HepG2 (cell line): Measurements from ENCODE around the gene U2AF2. TPM values are rescaled to one million over a fixed set of nuclear protein-coding genes. Genes with fewer than 3 reads are reported as not detected.

Experiments
- ATAC-seq: fragments of 200-7000 bp; cut with Tn5 transposase; 3 replicates; pipeline ENCODE4 v1.9.1; 2020; ENCODE audit warnings: mild to moderate bottlenecking, moderate library complexity
- BruUV-seq: library from RNA; stranded (reverse); fragments of 400-500 nt; replicated peaks from 2 replicates; lab custom pipeline; 2021; lab: Mats Ljungman, UMichigan
- CTCF ChIA-PET: fragments of 300-600 bp; formaldehyde crosslinking; extraction: SDS; loops from one replicate; lab custom pipeline; 2021; ENCODE audit warnings: low total read pairs, inconsistent platforms, low intra/inter-chr PET ratio; lab: Yijun Ruan, JAX
- POLR2A ChIA-PET: fragments of 350-600 bp; sonication (Branson Sonifier 250); formaldehyde crosslinking; loops from one replicate; lab custom pipeline; 2020; ENCODE audit warnings: antibody characterized with exemption, inconsistent platforms; lab: Yijun Ruan, JAX
- DNase-seq: peaks from one replicate; pipeline ENCODE4 v3.0.0-alpha.2; 2015; ENCODE audit warnings: low spot score
- FAIRE-seq: peaks from 3 replicates; lab custom pipeline; 2011; peaks lifted over from hg19 to GRCh38; lab: Jason Lieb, UNC
- H2AFZ ChIP-seq: one replicate; pipeline ENCODE4 v1.6.1; 2011; ENCODE audit warnings: low read length, inconsistent platforms
- H3K27ac ChIP-seq: fragments of 300-600 bp; 3 replicates; pipeline ENCODE4 v1.8.0; 2011; ENCODE audit warnings: mixed run types, mild to moderate bottlenecking, mixed read lengths, low read length, inconsistent platforms; ENCODE audit not compliant: insufficient read depth; ENCODE audit errors: extremely low read length
- H3K27me3 ChIP-seq, 2 experiments: fragments of 200-600 bp in 1 of 2; 2 replicates in 1 of 2; 3 replicates in 1 of 2; pipeline versions ENCODE4 v1.6.0 to v1.8.0; 2011; ENCODE audit warnings: low read length in 2 of 2, mild to moderate bottlenecking in 2 of 2, moderate library complexity in 2 of 2, inconsistent platforms in 1 of 2; ENCODE audit not compliant: insufficient read depth in 2 of 2, control insufficient read depth in 1 of 2
- H3K36me3 ChIP-seq, 2 experiments: fragments of 200-600 bp in 1 of 2; replicated peaks in 1 of 2; 2 replicates in 1 of 2; 3 replicates in 1 of 2; pipeline versions ENCODE4 v1.5.1 to v1.8.0; 2011; ENCODE audit warnings: low read length in 2 of 2, inconsistent platforms in 1 of 2; ENCODE audit not compliant: insufficient read depth in 2 of 2, control insufficient read depth in 1 of 2
- H3K4me1 ChIP-seq: 2 replicates; pipeline ENCODE4 v1.5.1; 2012; ENCODE audit warnings: low read length, inconsistent platforms; ENCODE audit not compliant: insufficient read depth
- H3K4me2 ChIP-seq: 2 replicates; pipeline ENCODE4 v1.6.0; 2011; ENCODE audit warnings: low read depth, low read length, inconsistent platforms
- H3K4me3 ChIP-seq, 3 experiments: fragments of 200-600 bp in 1 of 3; sonication (generic), shearing (Covaris generic) in 1 of 3; replicated peaks in 1 of 3; 2 replicates each; pipeline ENCODE4 v1.5.1; 2011 to 2016; ENCODE audit warnings: low read length in 3 of 3, inconsistent platforms in 2 of 3, low read depth in 2 of 3, mild to moderate bottlenecking in 2 of 3, control low read depth in 1 of 3, mixed read lengths in 1 of 3; ENCODE audit not compliant: insufficient read depth in 1 of 3
- H3K79me2 ChIP-seq: one replicate; pipeline ENCODE4 v1.6.1; 2011; ENCODE audit warnings: low read length, inconsistent platforms; ENCODE audit not compliant: insufficient read depth
- H3K9ac ChIP-seq: 2 replicates; pipeline ENCODE4 v1.6.0; 2011; ENCODE audit warnings: mild to moderate bottlenecking, low read depth, low read length, inconsistent platforms; ENCODE audit not compliant: insufficient read depth
- H3K9me3 ChIP-seq: 2 replicates; pipeline ENCODE4 v1.5.1; 2012; ENCODE audit warnings: mild to moderate bottlenecking, low read length
- H4K20me1 ChIP-seq: 2 replicates; pipeline ENCODE4 v1.6.0; 2011; ENCODE audit warnings: inconsistent platforms, mild to moderate bottlenecking, low read length, moderate library complexity; ENCODE audit not compliant: insufficient read depth
- BRD4 ChIP-seq: sonication (generic); formaldehyde crosslinking; IDR thresholded peaks from 2 replicates; pipeline ENCODE4 v1.4.0; 2020; ENCODE audit warnings: missing genetic modification reagents
- HBP1 ChIP-seq: IDR thresholded peaks from 2 replicates; pipeline ENCODE4 v1.6.1; 2016; ENCODE audit warnings: low read depth, control low read depth
- ISL2 ChIP-seq: sonication (generic); formaldehyde crosslinking; IDR thresholded peaks from 2 replicates; pipeline ENCODE4 v1.5.0; 2020; ENCODE audit warnings: missing genetic modification reagents
- KLF13 ChIP-seq: sonication (generic); formaldehyde crosslinking; IDR thresholded peaks from 2 replicates; pipeline ENCODE4 v1.4.0; 2020; ENCODE audit warnings: mild to moderate bottlenecking, missing genetic modification reagents
- MBD4 ChIP-seq: IDR thresholded peaks from 2 replicates; pipeline ENCODE4 v1.6.1; 2012; ENCODE audit warnings: low read length, inconsistent platforms, borderline replicate concordance
- MXD4 ChIP-seq: IDR thresholded peaks from 2 replicates; pipeline ENCODE4 v1.6.1; 2016; ENCODE audit warnings: mild to moderate bottlenecking, missing biosample characterization, missing genetic modification reagents
- NFYC ChIP-seq: IDR thresholded peaks from 2 replicates; pipeline ENCODE4 v1.6.1; 2016; ENCODE audit warnings: missing genetic modification reagents, missing compliant biosample characterization
- SMARCC2 ChIP-seq: fragments of 450-650 bp; IDR thresholded peaks from 2 replicates; pipeline ENCODE4 v1.6.1; 2017; ENCODE audit warnings: antibody characterized with exemption, mild to moderate bottlenecking
- SRSF1 ChIP-seq: fragments of 200-400 bp; formaldehyde crosslinking; optimal IDR thresholded peaks from 2 replicates; pipeline ENCODE3; 2017; ENCODE audit warnings: mild to moderate bottlenecking, low read depth, low read length, moderate library complexity
- ZNF280D ChIP-seq: sonication (generic); formaldehyde crosslinking; IDR thresholded peaks from 2 replicates; pipeline ENCODE4 v1.5.1; 2020; ENCODE audit warnings: mild to moderate bottlenecking, missing genetic modification reagents
- ZNF34 ChIP-seq: sonication (generic); formaldehyde crosslinking; IDR thresholded peaks from 2 replicates; pipeline ENCODE4 v1.4.0; 2020; ENCODE audit warnings: mild to moderate bottlenecking, missing genetic modification reagents, borderline replicate concordance
- ZNF776 ChIP-seq: sonication (generic); formaldehyde crosslinking; IDR thresholded peaks from 2 replicates; pipeline ENCODE4 v1.4.0; 2020; ENCODE audit warnings: mild to moderate bottlenecking, missing genetic modification reagents
- WGBS: methylation state at CpG from one replicate; pipeline ENCODE4 v1.1.6; 2017; ENCODE audit warnings: low lambda C conversion rate; 5-methylcytosine and 5-hydroxymethylcytosine counted together
- in situ Hi-C: cut with HindIII; loops from 2 replicates; pipeline ENCODE4 v1.10.0; 2017; ENCODE audit warnings: low pct_unique_long_range_greater_than_20kb; ENCODE audit not compliant: extremely low pct_ligation_motif_present
- intact Hi-C: fragments of 100-400 bp; cut with micrococcal nuclease; formaldehyde crosslinking; loops from one replicate; pipeline ENCODE4 v1.10.0; 2022; ENCODE audit not compliant: unreplicated experiment
- polyA plus RNA-seq, 8 experiments: library from polyadenylated mRNA; depleted of rRNA in 3 of 8; stranded (reverse) in 7 of 8; unstranded in 1 of 8; fragments of >200 nt; fragmentation: Illumina TruSeq in 4 of 8; extraction: Trizol in 4 of 8; gene quantifications; 2 replicates each; pipeline versions ENCODE4 v1.2.1 to v1.2.3, GENCODE V29; 2011 to 2016; ENCODE audit warnings: low read depth in 4 of 8, missing spikeins in 1 of 8, mixed read lengths in 1 of 8; ENCODE audit not compliant: insufficient read depth in 1 of 8
- total RNA-seq, 5 experiments: library from RNA; depleted of rRNA; stranded (reverse); fragments of >200 nt; fragmentation: Illumina TruSeq; extraction: Trizol; gene quantifications; 2 replicates each; pipeline ENCODE4 v1.2.3, GENCODE V29; 2016; ENCODE audit warnings: low read depth in 1 of 5

The U2AF2 gene
- total and polyA plus RNA-seq, 2 of the 13 experiments (the other 11 are each of a cell fraction or from before 2014, with no cell fraction given): 84.3 to 124 TPM

- H3K36me3 ChIP-seq: peaks cover 15 to 27% of the 10 kb centered on the region in 2 experiments; a peak in 4 of 5 replicates
Observed at GRCh38 chr19:55697069-55697440, 42.2 kb downstream of the U2AF2 start.

More at GRCh38 chr19:55697069-55697440, 42.2 kb downstream of the U2AF2 start:
- ATAC-seq (no peak), DNase-seq (no peak), FAIRE-seq (no peak)
- Histone ChIP-seq H4K20me1 (no peaks in the 10 kb centered on the region), H3K4me3 (no peak overlapping the region), H3K4me2 (no peak overlapping the region), H3K9ac (no peak overlapping the region), H3K4me1 (no peaks in the 10 kb centered on the region), H3K27me3 (no peaks in the 10 kb centered on the region), H2AFZ (no peak overlapping the region), H3K9me3 (no peaks in the 10 kb centered on the region), H3K79me2 (no peaks in the 10 kb centered on the region), H3K27ac (no peak overlapping the region)
- TF ChIP-seq SMARCC2: no peak
- no peak for TF ChIP-seq ZNF34 (CRISPR knock-in tag)
- no peak for TF ChIP-seq NFYC (CRISPR knock-in tag)
- TF ChIP-seq ZNF280D: no peak
- TF ChIP-seq ISL2 (CRISPR knock-in tag): no peak
- no peak for TF ChIP-seq ZNF776 (CRISPR knock-in tag)
- TF ChIP-seq MBD4: no peak
- no peak for TF ChIP-seq BRD4 (CRISPR knock-in tag)
- TF ChIP-seq HBP1 (CRISPR knock-in tag): no peak
- TF ChIP-seq MXD4 (CRISPR knock-in tag): no peak
- no peak for TF ChIP-seq SRSF1
- no peak for TF ChIP-seq KLF13 (CRISPR knock-in tag)
- in situ Hi-C loops: no loop called here
- POLR2A ChIA-PET: interaction anchor here (2.0 kb wide), 1 partner anchor 13 kb away, joined by 5 read pairs; no protein-coding TSS in a partner anchor
- BruUV-seq: no TSS peak
- CTCF ChIA-PET: no interaction called here
- intact Hi-C loops: no loop called here
- 92% methylated on average over 7 of the region's 12 CpGs for WGBS
